GM12878 (cell line): Measurements from ENCODE around the gene GLRX5. TPM values are rescaled to one million over a fixed set of nuclear protein-coding genes. Genes with fewer than 3 reads are reported as not detected.

Experiments used
- ATAC-seq: fragments of 200-7000 bp; cut with Tn5 transposase; 3 replicates; pipeline ENCODE4 v1.9.1; 2020; ENCODE audit warnings: mild to moderate bottlenecking, moderate library complexity
- BruUV-seq: library from RNA; stranded (reverse); fragments of 400-500 nt; replicated peaks from 2 replicates; lab custom pipeline; 2021; lab: Mats Ljungman, UMichigan
- CTCF ChIA-PET: fragments of 300-600 bp; sonication (Branson Sonifier 250); formaldehyde crosslinking; extraction: SDS; loops from one replicate; lab custom pipeline; 2021; ENCODE audit warnings: inconsistent platforms; lab: Yijun Ruan, JAX
- POLR2A ChIA-PET: fragments of 350-600 bp; formaldehyde crosslinking; extraction: SDS; loops from one replicate; lab custom pipeline; 2021; ENCODE audit warnings: inconsistent platforms; lab: Charles Lee
- RAD21 ChIA-PET: fragments of 300-600 bp; sonication (Branson Sonifier 250); formaldehyde crosslinking; loops from one replicate; lab custom pipeline; 2023; ENCODE audit warnings: antibody characterized with exemption; ENCODE audit not compliant: unreplicated experiment; lab: Charles Lee
- SMC1A ChIA-PET: fragments of 300-600 bp; sonication (Branson Sonifier 250); formaldehyde crosslinking; loops from one replicate; lab custom pipeline; 2023; ENCODE audit not compliant: unreplicated experiment, uncharacterized antibody; lab: Charles Lee
- DNase-seq: peaks from one replicate; pipeline ENCODE4 v3.0.0-alpha.2; 2011; ENCODE audit warnings: low read depth, low spot score
- FAIRE-seq: peaks from 3 replicates; lab custom pipeline; 2011; peaks lifted over from hg19 to GRCh38; lab: Jason Lieb, UNC
- H2AFZ ChIP-seq: 2 replicates; pipeline ENCODE4 v1.6.0; 2011; ENCODE audit warnings: low read depth, low read length, control low read depth; ENCODE audit not compliant: control insufficient read depth
- H3K27ac ChIP-seq: 2 replicates; pipeline ENCODE4 v1.5.1; 2011; ENCODE audit warnings: control low read depth; ENCODE audit not compliant: control insufficient read depth, insufficient read depth
- H3K27me3 ChIP-seq, 2 experiments: replicated peaks in 1 of 2; 2 replicates each; pipeline versions ENCODE4 v1.6.0 to v1.6.1; 2011; ENCODE audit warnings: low read length in 1 of 2; ENCODE audit not compliant: control insufficient read depth in 2 of 2, insufficient read depth in 2 of 2
- H3K36me3 ChIP-seq, 2 experiments: 2 replicates each; pipeline ENCODE4 v1.5.1; 2011; ENCODE audit warnings: low read length in 1 of 2; ENCODE audit not compliant: control insufficient read depth in 2 of 2, insufficient read depth in 2 of 2
- H3K4me1 ChIP-seq: 2 replicates; pipeline ENCODE4 v1.6.1; 2011; ENCODE audit warnings: mild to moderate bottlenecking, low read length, moderate library complexity, mixed read lengths; ENCODE audit not compliant: control insufficient read depth, insufficient read depth
- H3K4me2 ChIP-seq: 2 replicates; pipeline ENCODE4 v1.6.0; 2011; ENCODE audit warnings: control low read depth; ENCODE audit not compliant: control insufficient read depth, insufficient read depth
- H3K4me3 ChIP-seq: fragments of 200-600 bp; sonication (generic); 2 replicates; pipeline ENCODE4 v1.5.1; 2016
- H3K79me2 ChIP-seq: 2 replicates; pipeline ENCODE4 v1.6.0; 2011; ENCODE audit warnings: low read length; ENCODE audit not compliant: control insufficient read depth, insufficient read depth
- H3K9ac ChIP-seq: 2 replicates; pipeline ENCODE4 v1.8.0; 2011; ENCODE audit warnings: low read length, control low read depth, mixed read lengths; ENCODE audit not compliant: control insufficient read depth, insufficient read depth
- H3K9me3 ChIP-seq: replicated peaks from 3 replicates; pipeline ENCODE4 v1.5.1; 2011; ENCODE audit warnings: mild to moderate bottlenecking, low read length; ENCODE audit not compliant: control insufficient read depth, insufficient read depth
- H4K20me1 ChIP-seq: 2 replicates; pipeline ENCODE4 v1.6.0; 2011; ENCODE audit not compliant: control insufficient read depth, insufficient read depth
- BMI1 ChIP-seq: fragments of 450-650 bp; IDR thresholded peaks from 2 replicates; pipeline ENCODE4 v1.6.1; 2016; ENCODE audit warnings: mild to moderate bottlenecking, moderate library complexity, borderline replicate concordance
- DPF2 ChIP-seq: fragments of 450-650 bp; IDR thresholded peaks from 2 replicates; pipeline ENCODE4 v1.6.1; 2017; ENCODE audit warnings: mild to moderate bottlenecking
- HCFC1 ChIP-seq: fragments of 150-350 bp; IDR thresholded peaks from 2 replicates; pipeline ENCODE4 v1.6.1; 2014; ENCODE audit warnings: low read length
- IKZF2 ChIP-seq, 2 experiments: fragments of 450-650 bp; IDR thresholded peaks; 2 replicates each; pipeline ENCODE4 v1.6.1; 2017; ENCODE audit warnings: mild to moderate bottlenecking in 2 of 2, moderate library complexity in 2 of 2
- NR2F1 ChIP-seq: fragments of 450-650 bp; conservative IDR thresholded peaks from 2 replicates; pipeline ENCODE4 v1.6.1; 2017; ENCODE audit warnings: mild to moderate bottlenecking
- PAX8 ChIP-seq: fragments of 450-650 bp; IDR thresholded peaks from 2 replicates; pipeline ENCODE4 v1.6.1; 2017; ENCODE audit warnings: mild to moderate bottlenecking, moderate library complexity
- WGBS: methylation state at CpG from one replicate; pipeline ENCODE4 v1.1.6; 2016; ENCODE audit warnings: low lambda C conversion rate; ENCODE audit not compliant: insufficient replicate concordance, insufficient coverage; ENCODE audit errors: missing lambda C conversion rate; 5-methylcytosine and 5-hydroxymethylcytosine counted together
- in situ Hi-C: fragments of 300-500 bp; cut with MboI; formaldehyde crosslinking; loops from 9 replicates; pipeline ENCODE4 v1.14.3; 2018; ENCODE audit warnings: mixed read lengths
- intact Hi-C: fragments of 100-400 bp; cut with micrococcal nuclease; formaldehyde crosslinking; loops from one replicate; pipeline ENCODE4 v1.14.2; 2022; ENCODE audit not compliant: unreplicated experiment
- polyA plus RNA-seq, 11 experiments: library from polyadenylated mRNA; depleted of rRNA in 4 of 11; unstranded in 6 of 11; stranded (reverse) in 5 of 11; fragments of >200 nt; fragmentation: Nextera tagmentation in 4 of 11; fragmentation: Illumina TruSeq in 1 of 11; extraction: Ambion mirVana in 4 of 11; extraction: Trizol in 1 of 11; gene quantifications; 1 replicate in 1 of 11; 2 replicates in 10 of 11; pipeline versions ENCODE4 v1.2.1 to v1.2.3, GENCODE V29; 2011 to 2016; ENCODE audit warnings: inconsistent platforms in 2 of 11, missing spikeins in 2 of 11, low read depth in 1 of 11
- total RNA-seq, 4 experiments: library from RNA; depleted of rRNA in 3 of 4; stranded (reverse); fragments of >200 nt in 3 of 4; fragmentation: Illumina TruSeq in 1 of 4; extraction: Trizol in 1 of 4; gene quantifications; 2 replicates each; pipeline versions ENCODE4 v1.2.1 to v1.2.3, GENCODE V29; 2013 to 2021
- TF ChIP-seq, protein P1 (sequence below): IDR thresholded peaks from 2 replicates; pipeline ENCODE4 v1.6.1; 2011; ENCODE audit warnings: borderline replicate concordance, low read depth, mild to moderate bottlenecking, moderate library complexity, mixed read lengths, low read length; ENCODE audit not compliant: insufficient read depth; ENCODE audit errors: extremely low read length
- TF ChIP-seq, protein P2 (sequence below): fragments of 450-650 bp; IDR thresholded peaks from 2 replicates; pipeline ENCODE4 v1.6.1; 2016; ENCODE audit warnings: mild to moderate bottlenecking
- TF ChIP-seq, protein P3 (sequence below): IDR thresholded peaks from 2 replicates; pipeline ENCODE4 v1.6.1; 2012; ENCODE audit warnings: low read depth, low read length, improper control_type of control experiment

The GLRX5 gene
- total and polyA plus RNA-seq, 10 of the 15 experiments (the other 5 are each of a cell fraction or from before 2014, with no cell fraction given): 12.8 to 139 (median 55.4) TPM

DNA sequence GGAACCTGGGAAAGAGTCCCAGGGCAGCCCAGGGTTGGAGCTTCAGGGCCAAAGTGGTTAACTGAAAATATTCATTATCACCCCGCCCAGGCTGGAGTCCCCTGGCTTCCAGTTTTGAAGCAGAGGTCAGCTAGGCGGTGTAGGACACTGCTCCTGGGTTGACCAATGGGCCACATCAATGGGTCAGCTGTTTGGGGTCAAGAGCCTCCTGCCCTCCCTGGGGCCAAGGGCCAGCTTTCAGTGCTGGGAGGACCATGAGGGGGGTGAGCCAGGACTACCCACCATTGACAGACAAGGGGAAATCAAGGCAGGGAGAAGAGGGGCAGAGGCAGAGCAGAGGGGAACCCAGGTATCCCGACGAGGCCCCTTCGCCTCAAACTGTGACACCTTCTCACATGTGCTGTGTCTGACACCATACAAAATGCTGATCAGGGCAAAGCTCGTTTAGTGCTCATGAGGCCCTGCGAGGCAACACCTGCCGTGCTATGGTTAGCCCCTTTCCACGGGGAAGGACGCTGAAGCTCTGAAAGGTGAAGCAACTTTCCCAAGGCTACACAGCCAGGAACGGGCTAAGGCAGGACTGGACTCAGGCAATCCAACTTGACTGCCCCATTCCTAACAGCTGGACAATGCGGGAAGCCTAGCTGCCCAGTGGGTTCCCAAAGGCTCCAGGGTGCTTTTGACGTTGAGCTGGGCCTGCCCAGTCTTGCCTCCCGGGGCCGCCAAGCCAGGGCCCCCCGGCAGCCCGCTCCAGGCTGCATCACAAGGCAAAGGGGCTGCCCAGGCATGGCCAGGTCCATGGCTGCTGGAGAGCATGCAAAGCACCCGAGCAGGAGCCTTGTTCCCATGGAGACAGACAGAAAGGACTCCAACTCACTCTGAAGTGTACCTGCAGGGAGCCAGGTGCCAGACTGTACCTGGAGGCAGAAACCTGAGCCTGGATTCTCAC lies 20.4 kb upstream of the GLRX5 start:
- in situ Hi-C loops: loop anchor here (10.0 kb wide), 1 partner anchor 1540 kb away; the partner anchor contains the start of gene ASB2
- SMC1A ChIA-PET: interaction anchor here (0.7 to 5.1 kb wide), 13 partner anchors 8 to 72 kb away, joined by 3 to 74 read pairs (median 6); partner anchors contain the start of gene GLRX5
- no TSS peak for BruUV-seq

More for the DNA sequence above, 20.4 kb upstream of the GLRX5 start:
- FAIRE-seq (no peak), ATAC-seq (peak; percentile 3; the same call in 2 of the 3 replicates), DNase-seq (no peak)
- Histone ChIP-seq H3K9me3 (no peaks in the 10 kb centered on the region), H3K79me2 (peaks cover 59% of the 10 kb centered on the region), H3K27me3 (no peaks in the 10 kb centered on the region), H4K20me1 (no peaks in the 10 kb centered on the region), H3K4me1 (peaks cover 42% of the 10 kb centered on the region), H3K9ac (peak overlapping the region; percentile 86), H2AFZ (no peak overlapping the region), H3K27ac (peak overlapping the region; percentile 90), H3K4me3 (peak overlapping the region; percentile 85), H3K36me3 (peaks cover 0 to 2% of the 10 kb centered on the region in 2 experiments; a peak in 1 of 4 replicates), H3K4me2 (peak overlapping the region; percentile 92)
- ChIA-PET RAD21 (interaction anchor here (0.6 to 6.6 kb wide), 12 partner anchors 9 to 1433 kb away, joined by 3 to 78 read pairs (median 8); partner anchors contain the start of genes DDX24 and IFI27L1), CTCF (interaction anchor here (0.7 to 18.0 kb wide), 9 partner anchors 8 to 1970 kb away, joined by 3 to 525 read pairs (median 5); no protein-coding TSS in a partner anchor), POLR2A (interaction anchor here (0.8 to 11.3 kb wide), 4 partner anchors 12 to 34 kb away, joined by 3 to 276 read pairs (median 6); no protein-coding TSS in a partner anchor)
- TF ChIP-seq HCFC1: no peak
- TF ChIP-seq BMI1: 0 out of 2 replicates have a peak, but pooled peaks have one; percentile 18
- peak; percentile 66; the same call in 1 of the 2 replicates for TF ChIP-seq NR2F1
- TF ChIP-seq DPF2: 0 out of 2 replicates have a peak, but pooled peaks have one; percentile 19
- TF ChIP-seq, protein P1, sequence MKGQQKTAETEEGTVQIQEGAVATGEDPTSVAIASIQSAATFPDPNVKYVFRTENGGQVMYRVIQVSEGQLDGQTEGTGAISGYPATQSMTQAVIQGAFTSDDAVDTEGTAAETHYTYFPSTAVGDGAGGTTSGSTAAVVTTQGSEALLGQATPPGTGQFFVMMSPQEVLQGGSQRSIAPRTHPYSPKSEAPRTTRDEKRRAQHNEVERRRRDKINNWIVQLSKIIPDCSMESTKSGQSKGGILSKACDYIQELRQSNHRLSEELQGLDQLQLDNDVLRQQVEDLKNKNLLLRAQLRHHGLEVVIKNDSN: no peak
- TF ChIP-seq PAX8: no peak
- TF ChIP-seq IKZF2 (IDR thresholded peaks at IDR 0.05): peak in 1 of 2 experiments; percentile 24; a peak in 1 of 4 replicates
- TF ChIP-seq, protein P2, sequence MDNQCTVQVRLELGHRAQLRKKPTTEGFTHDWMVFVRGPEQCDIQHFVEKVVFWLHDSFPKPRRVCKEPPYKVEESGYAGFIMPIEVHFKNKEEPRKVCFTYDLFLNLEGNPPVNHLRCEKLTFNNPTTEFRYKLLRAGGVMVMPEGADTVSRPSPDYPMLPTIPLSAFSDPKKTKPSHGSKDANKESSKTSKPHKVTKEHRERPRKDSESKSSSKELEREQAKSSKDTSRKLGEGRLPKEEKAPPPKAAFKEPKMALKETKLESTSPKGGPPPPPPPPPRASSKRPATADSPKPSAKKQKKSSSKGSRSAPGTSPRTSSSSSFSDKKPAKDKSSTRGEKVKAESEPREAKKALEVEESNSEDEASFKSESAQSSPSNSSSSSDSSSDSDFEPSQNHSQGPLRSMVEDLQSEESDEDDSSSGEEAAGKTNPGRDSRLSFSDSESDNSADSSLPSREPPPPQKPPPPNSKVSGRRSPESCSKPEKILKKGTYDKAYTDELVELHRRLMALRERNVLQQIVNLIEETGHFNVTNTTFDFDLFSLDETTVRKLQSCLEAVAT: 0 out of 2 replicates have a peak, but pooled peaks have one; percentile 54
- TF ChIP-seq, protein P3, sequence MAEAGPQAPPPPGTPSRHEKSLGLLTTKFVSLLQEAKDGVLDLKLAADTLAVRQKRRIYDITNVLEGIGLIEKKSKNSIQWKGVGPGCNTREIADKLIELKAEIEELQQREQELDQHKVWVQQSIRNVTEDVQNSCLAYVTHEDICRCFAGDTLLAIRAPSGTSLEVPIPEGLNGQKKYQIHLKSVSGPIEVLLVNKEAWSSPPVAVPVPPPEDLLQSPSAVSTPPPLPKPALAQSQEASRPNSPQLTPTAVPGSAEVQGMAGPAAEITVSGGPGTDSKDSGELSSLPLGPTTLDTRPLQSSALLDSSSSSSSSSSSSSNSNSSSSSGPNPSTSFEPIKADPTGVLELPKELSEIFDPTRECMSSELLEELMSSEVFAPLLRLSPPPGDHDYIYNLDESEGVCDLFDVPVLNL: no peak
- WGBS: 8% methylated on average over 18 of the region's 18 CpGs
- intact Hi-C loops: no loop called here
